Testis (tissue), 2 donors: ENCODE measurements around the gene ANKRD13A.

Source experiments
- CTCF ChIP-seq, 3 experiments: fragments of 450-650 bp in 2 of 3; fragments of 200-600 bp in 1 of 3; sonication (generic) in 1 of 3; IDR thresholded peaks; one replicate each; pipeline ENCODE4 v1.5.1; 2016 to 2019; ENCODE audit warnings: antibody characterized with exemption in 3 of 3, mild to moderate bottlenecking in 2 of 3, moderate library complexity in 1 of 3
- POLR2A ChIP-seq: fragments of 450-650 bp; IDR thresholded peaks from one replicate; pipeline ENCODE4 v1.6.1; 2017; ENCODE audit warnings: antibody characterized with exemption, mild to moderate bottlenecking, moderate library complexity

DNA sequence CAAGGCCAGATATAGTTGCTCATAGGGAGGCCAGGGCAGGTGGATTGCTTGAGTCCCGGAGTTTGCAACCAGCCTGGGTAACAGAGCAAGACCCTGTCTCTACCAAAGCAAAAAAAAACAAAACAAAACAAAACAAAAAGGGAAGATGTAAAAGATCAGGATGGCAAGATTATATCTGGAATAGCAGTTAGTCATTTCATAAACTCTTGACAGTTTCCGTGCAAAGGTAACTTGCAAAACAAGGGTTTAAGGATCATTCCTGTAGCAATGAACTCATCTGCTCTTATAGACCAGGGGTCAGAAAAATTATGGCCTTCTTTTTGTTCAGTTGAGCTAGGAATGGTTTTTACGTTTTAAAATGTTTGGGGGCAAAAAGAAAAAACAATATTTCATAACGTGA, 32.7 kb upstream of the ANKRD13A start:
- TF ChIP-seq CTCF (IDR thresholded peaks at IDR 0.05): no peak
- TF ChIP-seq POLR2A: no peak
